Neural cell (in vitro differentiated cells): ENCODE results near the gene ZCCHC14. TPM values are rescaled to one million over a fixed set of nuclear protein-coding genes. Genes with fewer than 3 reads are reported as not detected.
"Not testable (repeated sequence)": the region's sequence is repeated elsewhere in the genome, so short reads cannot be mapped to it uniquely, and the experiment has no call there.

Experiments
- H2AFZ ChIP-seq: fragments of 200-600, 300-800 bp; sonication (generic), shearing (Covaris generic); 2 replicates; pipeline ENCODE4 v1.6.0; 2014; ENCODE audit warnings: low read depth, mild to moderate bottlenecking, antibody characterized with exemption, low read length, moderate library complexity
- H3F3A ChIP-seq: fragments of 200-600 bp; shearing (Covaris generic); 2 replicates; pipeline ENCODE4 v1.6.1; 2016; ENCODE audit warnings: mild to moderate bottlenecking, moderate library complexity, mixed read lengths, antibody characterized with exemption, low read length; ENCODE audit not compliant: insufficient read depth, poor library complexity, severe bottlenecking
- H3K27ac ChIP-seq: fragments of 200-600, 300-800 bp; sonication (generic), shearing (Covaris generic); 2 replicates; pipeline ENCODE4 v1.5.1; 2014; ENCODE audit warnings: mild to moderate bottlenecking, low read length, moderate library complexity
- H3K27me3 ChIP-seq: fragments of 300-800, 200-600 bp; sonication (generic), shearing (Covaris generic); 2 replicates; pipeline ENCODE4 v1.6.0; 2014; ENCODE audit warnings: mild to moderate bottlenecking, low read depth, low read length, moderate library complexity; ENCODE audit not compliant: insufficient read depth
- H3K36me3 ChIP-seq: fragments of 300-800, 200-600 bp; sonication (generic), shearing (Covaris generic); 2 replicates; pipeline ENCODE4 v1.5.1; 2014; ENCODE audit warnings: mild to moderate bottlenecking, antibody characterized with exemption, low read length, moderate library complexity; ENCODE audit not compliant: insufficient read depth
- H3K4me2 ChIP-seq: fragments of 300-800, 200-600 bp; sonication (generic), shearing (Covaris generic); 2 replicates; pipeline ENCODE4 v1.6.0; 2014; ENCODE audit warnings: mild to moderate bottlenecking, low read length
- H3K4me3 ChIP-seq: fragments of 300-800, 200-600 bp; sonication (generic), shearing (Covaris generic); 2 replicates; pipeline ENCODE4 v1.5.1; 2014; ENCODE audit warnings: mild to moderate bottlenecking, low read length, moderate library complexity
- H3K79me2 ChIP-seq: fragments of 200-600 bp; shearing (Covaris generic); replicated peaks from 2 replicates; pipeline ENCODE4 v1.6.0; 2014; ENCODE audit warnings: mild to moderate bottlenecking, low read length, moderate library complexity; ENCODE audit not compliant: insufficient read depth
- H3K9ac ChIP-seq: fragments of 300-800, 200-600 bp; sonication (generic), shearing (Covaris generic); 2 replicates; pipeline ENCODE4 v1.6.1; 2016; ENCODE audit warnings: mild to moderate bottlenecking, low read length, mixed read lengths
- H3K9me2 ChIP-seq: fragments of 200-600 bp; shearing (Covaris generic); 2 replicates; pipeline ENCODE4 v1.6.1; 2016; ENCODE audit warnings: mild to moderate bottlenecking, low read length, mixed read lengths; ENCODE audit not compliant: insufficient read depth
- H3K9me3 ChIP-seq: fragments of 200-600, 300-800 bp; sonication (generic), shearing (Covaris generic); 2 replicates; pipeline ENCODE4 v1.6.1; 2016; ENCODE audit warnings: mild to moderate bottlenecking, mixed run types, low read length, moderate library complexity, mixed read lengths
- H4K20me1 ChIP-seq: fragments of 200-600 bp; shearing (Covaris generic); 2 replicates; pipeline ENCODE4 v1.6.1; 2016; ENCODE audit warnings: mild to moderate bottlenecking, mixed run types; ENCODE audit not compliant: insufficient read depth
- EP300 ChIP-seq: fragments of 450-650 bp; conservative IDR thresholded peaks from 2 replicates; pipeline ENCODE4 v1.6.1; 2014; ENCODE audit warnings: antibody characterized with exemption, mild to moderate bottlenecking, moderate library complexity; ENCODE audit not compliant: poor library complexity, severe bottlenecking
- EZH2 ChIP-seq: fragments of 200-600, 300-800 bp; shearing (Covaris generic), sonication (generic); IDR thresholded peaks from 2 replicates; pipeline ENCODE4 v1.6.1; 2014; ENCODE audit warnings: antibody characterized with exemption, low read length, borderline replicate concordance, mild to moderate bottlenecking; ENCODE audit not compliant: insufficient read depth, poor library complexity, severe bottlenecking
- MXI1 ChIP-seq: fragments of 450-650 bp; conservative IDR thresholded peaks from 2 replicates; pipeline ENCODE4 v1.6.1; 2014; ENCODE audit warnings: antibody characterized with exemption, mild to moderate bottlenecking; ENCODE audit not compliant: poor library complexity, severe bottlenecking
- POLR2AphosphoS5 ChIP-seq: IDR thresholded peaks from 2 replicates; pipeline ENCODE4 v1.6.1; 2012
- RAD21 ChIP-seq: fragments of 450-650 bp; conservative IDR thresholded peaks from 2 replicates; pipeline ENCODE4 v1.6.1; 2014; ENCODE audit warnings: antibody characterized with exemption, mild to moderate bottlenecking, moderate library complexity
- SMC3 ChIP-seq: fragments of 450-650 bp; conservative IDR thresholded peaks from 2 replicates; pipeline ENCODE4 v1.6.1; 2014; ENCODE audit warnings: antibody characterized with exemption, mild to moderate bottlenecking, moderate library complexity; ENCODE audit not compliant: poor library complexity
- TAF1 ChIP-seq: IDR thresholded peaks from 2 replicates; pipeline ENCODE4 v1.6.1; 2012; ENCODE audit warnings: low read depth
- polyA plus RNA-seq: library from polyadenylated mRNA; depleted of rRNA; stranded (reverse); fragments of >200 nt; gene quantifications from 2 replicates; pipeline ENCODE4 v1.2.3, GENCODE V29; 2014
- TF ChIP-seq, protein P1 (sequence below): fragments of 450-650 bp; IDR thresholded peaks from 2 replicates; pipeline ENCODE4 v1.5.1; 2014; ENCODE audit warnings: antibody characterized with exemption, mild to moderate bottlenecking, moderate library complexity; ENCODE audit not compliant: poor library complexity, severe bottlenecking
- TF ChIP-seq, protein P2 (sequence below): IDR thresholded peaks from 2 replicates; pipeline ENCODE4 v1.6.1; 2012; ENCODE audit warnings: borderline replicate concordance

Gene ZCCHC14
- polyA plus RNA-seq, 1 donor from 2014 or later: 22.1 TPM

DNA sequence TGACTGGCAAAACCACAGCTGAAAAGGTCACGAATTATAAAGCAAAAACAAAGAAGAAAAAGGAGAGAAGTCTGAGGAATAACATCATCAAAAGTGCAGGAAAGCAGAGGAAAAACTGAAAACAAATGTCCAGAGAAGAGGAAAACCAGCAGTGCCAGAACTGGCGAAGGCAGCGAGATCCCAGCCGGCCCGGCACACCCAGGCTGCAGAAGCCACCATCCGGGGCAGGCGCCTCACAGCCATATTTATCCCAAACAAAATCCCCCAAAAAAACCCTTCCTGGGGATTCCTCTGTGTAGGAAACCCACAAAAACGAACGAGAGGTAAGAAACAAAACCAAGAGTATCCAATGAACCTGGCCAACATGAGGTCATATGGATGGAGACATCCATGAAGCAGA, 10.6 kb downstream of the ZCCHC14 start:
- no peak overlapping the region for H3K27ac ChIP-seq
- no peak overlapping the region for H3K4me2 ChIP-seq
- no peak overlapping the region for H2AFZ ChIP-seq
- no peaks in the 10 kb centered on the region for H3K9me3 ChIP-seq
- H3F3A ChIP-seq: no peaks in the 10 kb centered on the region
- H3K9ac ChIP-seq: no peak overlapping the region
- peaks cover under 1% of the 10 kb centered on the region for H4K20me1 ChIP-seq
- TF ChIP-seq, protein P1, sequence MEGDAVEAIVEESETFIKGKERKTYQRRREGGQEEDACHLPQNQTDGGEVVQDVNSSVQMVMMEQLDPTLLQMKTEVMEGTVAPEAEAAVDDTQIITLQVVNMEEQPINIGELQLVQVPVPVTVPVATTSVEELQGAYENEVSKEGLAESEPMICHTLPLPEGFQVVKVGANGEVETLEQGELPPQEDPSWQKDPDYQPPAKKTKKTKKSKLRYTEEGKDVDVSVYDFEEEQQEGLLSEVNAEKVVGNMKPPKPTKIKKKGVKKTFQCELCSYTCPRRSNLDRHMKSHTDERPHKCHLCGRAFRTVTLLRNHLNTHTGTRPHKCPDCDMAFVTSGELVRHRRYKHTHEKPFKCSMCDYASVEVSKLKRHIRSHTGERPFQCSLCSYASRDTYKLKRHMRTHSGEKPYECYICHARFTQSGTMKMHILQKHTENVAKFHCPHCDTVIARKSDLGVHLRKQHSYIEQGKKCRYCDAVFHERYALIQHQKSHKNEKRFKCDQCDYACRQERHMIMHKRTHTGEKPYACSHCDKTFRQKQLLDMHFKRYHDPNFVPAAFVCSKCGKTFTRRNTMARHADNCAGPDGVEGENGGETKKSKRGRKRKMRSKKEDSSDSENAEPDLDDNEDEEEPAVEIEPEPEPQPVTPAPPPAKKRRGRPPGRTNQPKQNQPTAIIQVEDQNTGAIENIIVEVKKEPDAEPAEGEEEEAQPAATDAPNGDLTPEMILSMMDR: no peak
- TF ChIP-seq TAF1: no peak
- TF ChIP-seq, protein P2, sequence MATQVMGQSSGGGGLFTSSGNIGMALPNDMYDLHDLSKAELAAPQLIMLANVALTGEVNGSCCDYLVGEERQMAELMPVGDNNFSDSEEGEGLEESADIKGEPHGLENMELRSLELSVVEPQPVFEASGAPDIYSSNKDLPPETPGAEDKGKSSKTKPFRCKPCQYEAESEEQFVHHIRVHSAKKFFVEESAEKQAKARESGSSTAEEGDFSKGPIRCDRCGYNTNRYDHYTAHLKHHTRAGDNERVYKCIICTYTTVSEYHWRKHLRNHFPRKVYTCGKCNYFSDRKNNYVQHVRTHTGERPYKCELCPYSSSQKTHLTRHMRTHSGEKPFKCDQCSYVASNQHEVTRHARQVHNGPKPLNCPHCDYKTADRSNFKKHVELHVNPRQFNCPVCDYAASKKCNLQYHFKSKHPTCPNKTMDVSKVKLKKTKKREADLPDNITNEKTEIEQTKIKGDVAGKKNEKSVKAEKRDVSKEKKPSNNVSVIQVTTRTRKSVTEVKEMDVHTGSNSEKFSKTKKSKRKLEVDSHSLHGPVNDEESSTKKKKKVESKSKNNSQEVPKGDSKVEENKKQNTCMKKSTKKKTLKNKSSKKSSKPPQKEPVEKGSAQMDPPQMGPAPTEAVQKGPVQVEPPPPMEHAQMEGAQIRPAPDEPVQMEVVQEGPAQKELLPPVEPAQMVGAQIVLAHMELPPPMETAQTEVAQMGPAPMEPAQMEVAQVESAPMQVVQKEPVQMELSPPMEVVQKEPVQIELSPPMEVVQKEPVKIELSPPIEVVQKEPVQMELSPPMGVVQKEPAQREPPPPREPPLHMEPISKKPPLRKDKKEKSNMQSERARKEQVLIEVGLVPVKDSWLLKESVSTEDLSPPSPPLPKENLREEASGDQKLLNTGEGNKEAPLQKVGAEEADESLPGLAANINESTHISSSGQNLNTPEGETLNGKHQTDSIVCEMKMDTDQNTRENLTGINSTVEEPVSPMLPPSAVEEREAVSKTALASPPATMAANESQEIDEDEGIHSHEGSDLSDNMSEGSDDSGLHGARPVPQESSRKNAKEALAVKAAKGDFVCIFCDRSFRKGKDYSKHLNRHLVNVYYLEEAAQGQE: no peak
- no peak for TF ChIP-seq RAD21
- TF ChIP-seq EP300: no peak
- no peak for TF ChIP-seq SMC3
- TF ChIP-seq POLR2AphosphoS5: no peak
- no peak for TF ChIP-seq EZH2
- no peak for TF ChIP-seq MXI1
- no peaks in the 10 kb centered on the region for H3K36me3 ChIP-seq
- H3K27me3 ChIP-seq: no peaks in the 10 kb centered on the region
- no peak overlapping the region for H3K4me3 ChIP-seq
- no peaks in the 10 kb centered on the region for H3K9me2 ChIP-seq
- peaks cover 61% of the 10 kb centered on the region for H3K79me2 ChIP-seq

DNA sequence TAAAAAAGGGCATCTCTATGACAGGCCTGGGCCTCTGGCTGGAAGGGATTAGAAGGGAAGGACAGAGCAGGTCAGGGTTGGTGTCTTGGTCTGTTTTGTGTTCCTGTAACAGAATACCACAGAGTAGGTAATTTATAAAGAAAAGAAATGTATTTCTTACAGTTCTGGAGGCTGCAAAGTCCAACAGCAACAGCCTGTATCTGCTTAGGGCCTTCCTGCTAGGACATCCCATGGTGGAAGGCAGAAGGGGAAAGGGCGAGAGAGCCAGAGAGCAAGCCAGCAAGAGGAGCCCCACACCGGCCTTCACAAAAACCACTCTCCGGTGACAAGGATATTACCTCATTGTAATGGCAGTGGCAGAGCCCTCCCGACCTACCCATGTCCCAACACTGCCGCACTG, 11.1 kb downstream of the ZCCHC14 start:
- not testable (repeated sequence) for H3K9me2 ChIP-seq, H3F3A ChIP-seq, H3K27ac ChIP-seq, H3K4me2 ChIP-seq, H3K9me3 ChIP-seq, H3K9ac ChIP-seq, H4K20me1 ChIP-seq, H3K27me3 ChIP-seq, H2AFZ ChIP-seq, H3K4me3 ChIP-seq, H3K36me3 ChIP-seq
- H3K79me2 ChIP-seq: peaks cover 55% of the 10 kb centered on the region

DNA sequence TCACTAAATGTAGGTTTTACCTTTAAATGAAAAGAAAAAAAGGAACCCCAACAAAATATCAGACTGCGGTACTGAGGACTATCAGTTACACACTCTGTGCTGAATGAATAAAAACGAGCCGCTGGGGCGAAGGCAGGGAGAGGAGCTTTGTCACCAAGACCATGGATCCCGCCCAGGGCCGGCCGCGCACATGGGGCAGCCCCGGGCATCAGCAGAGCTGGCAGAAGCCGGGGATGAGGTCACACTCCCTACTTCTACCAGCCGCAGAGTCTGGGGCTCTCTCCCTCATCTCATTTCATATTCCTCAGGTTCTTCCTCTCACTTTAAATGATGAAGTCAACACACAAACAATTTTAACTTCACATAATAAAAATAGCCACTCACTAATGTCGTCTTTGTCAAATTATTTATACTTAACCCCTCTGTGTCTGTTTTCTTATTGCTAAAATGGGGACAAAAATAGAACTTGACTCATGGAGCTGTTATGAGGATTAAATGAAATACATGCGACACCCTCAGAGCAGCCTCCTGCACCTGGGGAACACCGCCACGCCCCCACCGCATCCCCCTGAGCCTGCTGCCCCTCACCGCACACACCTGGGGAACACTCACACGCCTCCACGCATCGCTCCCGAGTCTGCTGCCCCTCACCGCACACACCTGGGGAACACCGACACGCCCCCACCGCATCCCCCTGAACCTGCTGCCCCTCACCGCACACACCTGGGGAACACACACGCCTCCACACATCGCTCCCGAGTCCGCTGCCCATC, 15.4 kb downstream of the ZCCHC14 start:
- H3K36me3 ChIP-seq, H3K27me3 ChIP-seq, H3K9me2 ChIP-seq, H3F3A ChIP-seq, H3K27ac ChIP-seq, H2AFZ ChIP-seq, H3K9ac ChIP-seq, H3K4me3 ChIP-seq, H3K4me2 ChIP-seq, H4K20me1 ChIP-seq, H3K9me3 ChIP-seq: not testable (repeated sequence)
- H3K79me2 ChIP-seq: peaks cover 51% of the 10 kb centered on the region
